GM19397 (cell line): ENCODE results near the gene MYO10.

Experiments used
- ATAC-seq: cut with Tn5 transposase; IDR thresholded peaks from one replicate; pipeline ENCODE4 v1.9.1; 2021; ENCODE audit warnings: mild to moderate bottlenecking, moderate library complexity; ENCODE audit not compliant: unreplicated experiment

Gene MYO10

DNA sequence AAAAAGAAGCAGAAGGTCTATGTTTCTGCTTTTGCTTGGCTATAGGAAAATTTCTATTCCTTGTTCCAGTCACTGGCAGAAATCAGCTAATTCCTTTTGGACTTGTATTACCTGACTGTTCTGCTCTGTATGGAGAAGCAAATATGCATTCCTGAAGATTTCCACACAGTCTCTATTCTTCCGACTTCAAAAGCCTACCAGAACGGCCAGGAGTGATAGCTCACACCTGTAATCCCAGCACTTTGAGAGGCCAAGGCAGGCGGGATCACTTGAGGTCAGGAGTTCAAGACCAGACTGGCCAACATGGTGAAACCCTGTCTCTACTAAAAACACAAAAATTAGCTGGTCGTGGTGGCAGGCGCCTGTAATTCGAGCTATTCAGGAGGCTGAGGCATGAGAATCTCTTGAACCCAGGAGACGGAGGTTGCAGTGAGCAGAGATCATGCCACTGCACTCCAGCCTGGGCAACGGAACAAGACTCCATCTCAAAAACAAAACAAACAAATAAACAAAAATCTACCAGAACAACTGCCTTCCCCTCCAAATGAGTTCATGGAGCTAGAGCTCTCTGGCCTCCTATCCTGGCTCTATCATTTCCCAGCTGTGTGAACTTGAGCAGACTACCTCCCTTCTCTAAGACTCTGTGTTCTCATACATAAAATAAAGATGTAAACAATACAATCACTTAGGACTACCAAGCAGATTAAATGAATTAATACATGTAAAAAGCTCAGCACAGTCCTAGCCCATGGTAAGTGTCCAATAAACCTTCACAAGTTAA is 17.0 kb downstream of the MYO10 start:
- no peak for ATAC-seq

DNA sequence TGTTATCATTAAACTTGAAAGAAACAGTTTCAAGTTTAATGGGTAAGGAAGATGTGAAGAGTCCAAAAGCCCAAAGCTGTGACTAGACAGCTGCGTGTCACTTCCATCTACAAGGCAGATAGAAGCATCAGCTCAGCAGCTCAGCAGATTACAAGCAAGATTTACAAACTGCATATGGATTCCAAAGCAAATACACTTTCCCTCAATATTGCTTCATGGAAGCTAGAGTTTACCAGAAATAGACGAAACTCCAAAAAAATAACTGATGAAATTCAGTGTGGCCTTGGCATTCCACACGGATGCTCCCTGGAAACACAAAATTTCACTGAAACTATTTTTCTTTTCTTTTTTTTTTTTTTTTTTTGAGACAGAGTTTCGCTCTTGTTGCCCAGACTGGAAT is 17.9 kb downstream of the MYO10 start:
- no peak for ATAC-seq

DNA sequence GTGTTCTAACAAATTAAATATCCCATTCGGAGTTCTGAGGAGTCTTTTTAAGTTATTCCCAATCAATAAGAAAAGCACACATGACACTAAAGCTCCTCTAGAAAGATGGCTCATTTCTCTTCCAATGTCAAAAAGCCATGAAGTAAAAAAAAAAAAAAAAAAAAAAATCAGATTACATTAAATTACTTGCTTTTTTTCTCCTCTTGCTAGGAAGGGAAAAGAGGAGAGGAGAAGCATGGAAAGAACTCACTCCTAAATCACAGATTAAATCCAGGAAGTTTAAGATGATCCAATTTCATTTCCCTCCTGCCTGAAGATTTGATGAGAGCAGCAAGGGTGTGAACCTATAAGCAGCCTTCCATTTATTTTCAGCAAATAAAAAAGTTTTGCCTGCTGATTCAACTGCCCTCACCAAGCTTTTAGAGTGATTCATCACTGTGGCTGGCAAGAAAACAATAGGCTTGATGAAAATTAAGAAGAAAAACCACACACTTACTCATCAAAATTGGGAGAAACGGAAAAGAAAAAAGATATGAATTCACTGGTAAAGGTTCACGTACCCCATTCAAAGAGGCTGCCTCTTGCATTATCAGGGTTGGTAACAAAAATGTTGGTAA is 19.7 kb downstream of the MYO10 start:
- ATAC-seq = no peak

DNA sequence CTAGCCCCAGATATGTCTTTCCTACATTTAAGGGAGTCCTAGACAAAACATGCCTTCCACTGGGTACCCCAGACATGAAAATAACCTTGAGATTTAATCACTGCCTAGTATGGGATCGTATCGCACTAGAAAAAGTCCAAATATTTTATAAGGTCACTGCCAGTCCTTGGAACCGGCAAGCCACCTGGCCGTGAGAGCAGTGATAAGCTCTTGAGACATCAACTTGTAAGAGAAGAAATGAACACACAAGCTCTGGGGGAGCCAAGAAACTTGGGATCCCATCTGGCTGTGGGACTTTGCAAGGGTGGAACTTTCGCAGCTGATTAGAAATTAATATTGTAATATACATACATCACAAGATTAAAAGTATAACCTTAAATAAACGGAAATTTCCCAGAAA is 21.5 kb downstream of the MYO10 start:
- ATAC-seq = no peak

DNA sequence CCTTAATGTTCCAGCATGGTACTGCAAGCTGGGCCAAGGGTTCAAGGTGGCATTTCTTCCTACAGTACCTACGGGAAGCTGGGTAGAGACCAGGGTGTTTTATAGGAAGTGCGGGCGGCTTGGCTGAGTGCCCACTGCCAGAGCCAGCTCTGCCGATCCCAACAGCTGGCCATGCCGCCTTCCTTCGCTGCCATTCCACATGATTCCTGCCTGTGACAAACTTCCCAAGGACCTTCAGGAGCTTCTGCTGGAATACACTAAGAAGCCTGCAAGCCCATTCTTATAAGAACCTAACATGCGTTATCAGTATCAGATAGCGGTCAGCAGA is 22.0 kb downstream of the MYO10 start:
- no peak for ATAC-seq

DNA sequence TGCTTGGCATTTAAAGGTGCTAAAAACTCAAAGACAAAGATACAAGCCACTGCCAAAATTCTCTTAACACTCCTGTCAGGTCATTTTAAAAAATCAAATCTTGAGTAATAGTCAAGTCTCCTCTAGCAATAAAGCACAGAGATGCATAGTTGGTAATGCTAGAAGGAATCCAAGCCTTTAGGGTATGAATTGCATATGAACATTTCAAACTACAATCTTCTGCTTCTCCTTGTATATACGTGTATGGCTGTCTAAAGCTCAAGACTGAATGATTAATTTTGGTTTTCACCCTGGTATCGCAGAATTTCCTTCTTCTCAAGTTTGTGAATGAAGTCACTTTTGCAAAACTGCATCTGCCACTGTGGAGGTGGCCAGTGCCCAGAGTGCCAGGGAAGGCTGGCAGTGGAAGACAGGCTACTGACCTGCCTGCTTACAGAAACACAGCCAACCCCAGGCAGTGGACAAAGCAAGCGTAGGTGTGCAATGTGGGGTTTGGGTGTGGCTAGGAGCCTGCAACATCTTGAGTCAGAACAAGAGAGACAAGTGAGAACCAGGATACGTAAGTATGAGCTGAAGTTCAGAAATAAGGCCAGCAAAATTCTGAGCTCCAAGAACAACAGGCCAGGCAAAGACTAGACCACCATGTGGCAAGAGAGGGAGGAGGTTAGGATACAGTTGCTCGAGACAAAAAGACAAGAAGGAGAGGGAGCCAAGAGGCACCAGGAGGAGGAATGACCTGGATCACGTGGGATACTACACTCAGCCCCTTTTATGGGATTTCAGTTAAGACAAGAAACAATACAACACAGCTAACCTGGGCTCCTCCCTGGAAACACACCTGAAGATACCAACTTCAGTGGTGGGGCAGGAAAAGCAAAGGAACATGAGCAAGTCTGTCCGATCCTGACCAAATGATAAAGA is 22.6 kb downstream of the MYO10 start:
- no peak for ATAC-seq

DNA sequence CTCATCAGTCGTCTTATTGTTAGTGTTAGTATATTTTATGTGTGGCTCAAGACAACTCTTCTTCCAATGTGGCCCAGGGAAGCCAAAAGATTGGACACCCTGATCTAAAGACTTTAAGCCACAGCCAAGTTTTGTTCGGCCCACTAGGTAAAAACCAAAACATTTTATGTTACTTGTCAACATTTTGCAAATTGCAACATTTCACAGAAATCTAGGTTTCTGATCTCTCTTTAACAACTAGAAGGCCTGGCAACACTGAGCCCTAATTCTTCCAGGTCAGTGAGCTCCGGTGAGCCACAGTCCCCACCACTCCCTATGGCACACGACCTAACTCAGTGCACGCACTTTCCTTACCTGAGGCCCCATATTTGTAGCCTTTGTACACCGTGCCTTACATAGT is 24.0 kb downstream of the MYO10 start:
- no peak for ATAC-seq

DNA sequence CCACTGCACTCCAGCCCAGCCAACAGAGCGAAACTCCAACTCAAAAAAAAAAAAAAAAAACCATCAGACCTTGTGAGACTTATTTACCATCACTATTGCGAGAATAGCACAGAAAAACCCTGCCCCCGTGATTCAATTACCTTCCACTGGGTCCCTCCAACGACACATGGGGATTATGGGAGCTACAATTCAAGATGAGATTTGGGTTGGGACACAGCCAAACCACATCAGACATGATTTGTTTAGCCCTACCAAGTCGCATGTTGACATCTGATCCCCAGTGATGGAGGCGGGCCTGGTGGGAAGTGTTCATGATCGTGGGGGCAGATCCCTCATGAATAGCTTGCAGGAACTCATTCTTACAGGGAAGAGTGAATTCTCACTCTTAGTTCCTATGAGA is 26.6 kb downstream of the MYO10 start:
- ATAC-seq = no peak

DNA sequence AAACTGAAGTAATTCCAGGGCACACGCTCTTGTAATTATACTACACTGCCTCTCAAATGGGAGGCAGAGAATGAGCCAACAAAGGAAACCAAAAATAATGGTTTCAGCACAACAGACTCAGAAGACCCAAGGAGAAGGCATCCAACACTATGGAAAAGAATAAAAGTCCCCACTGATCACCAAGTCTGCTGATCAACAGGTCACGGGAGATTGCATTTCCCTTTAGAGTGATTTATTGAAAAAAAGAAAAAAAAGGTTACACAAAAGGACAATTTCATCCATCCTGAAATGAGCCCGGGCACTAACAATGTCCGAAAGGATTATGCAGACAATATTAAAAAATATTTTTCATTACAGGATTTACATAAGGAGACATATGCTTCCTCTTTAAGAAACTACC is 28.8 kb downstream of the MYO10 start:
- ATAC-seq = no peak

DNA sequence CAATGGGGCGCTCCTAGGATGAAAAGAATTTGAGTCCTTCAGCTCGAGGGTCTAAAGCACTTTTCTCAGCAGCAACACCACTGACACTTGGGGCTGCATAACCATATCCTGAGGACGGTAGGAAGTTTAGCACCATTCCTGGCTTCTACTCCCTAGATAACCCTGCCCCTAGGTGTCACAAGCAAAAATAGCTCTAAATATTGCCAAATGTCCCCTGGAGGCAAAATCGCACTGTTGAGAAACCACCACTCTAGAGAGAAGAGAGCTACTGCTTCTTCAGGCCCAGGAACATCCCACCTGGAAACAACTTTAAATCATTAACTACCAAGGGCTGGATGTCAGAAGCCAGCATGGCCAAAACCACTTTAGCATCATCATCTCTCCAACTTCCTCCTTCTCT is 29.8 kb downstream of the MYO10 start:
- no peak for ATAC-seq

DNA sequence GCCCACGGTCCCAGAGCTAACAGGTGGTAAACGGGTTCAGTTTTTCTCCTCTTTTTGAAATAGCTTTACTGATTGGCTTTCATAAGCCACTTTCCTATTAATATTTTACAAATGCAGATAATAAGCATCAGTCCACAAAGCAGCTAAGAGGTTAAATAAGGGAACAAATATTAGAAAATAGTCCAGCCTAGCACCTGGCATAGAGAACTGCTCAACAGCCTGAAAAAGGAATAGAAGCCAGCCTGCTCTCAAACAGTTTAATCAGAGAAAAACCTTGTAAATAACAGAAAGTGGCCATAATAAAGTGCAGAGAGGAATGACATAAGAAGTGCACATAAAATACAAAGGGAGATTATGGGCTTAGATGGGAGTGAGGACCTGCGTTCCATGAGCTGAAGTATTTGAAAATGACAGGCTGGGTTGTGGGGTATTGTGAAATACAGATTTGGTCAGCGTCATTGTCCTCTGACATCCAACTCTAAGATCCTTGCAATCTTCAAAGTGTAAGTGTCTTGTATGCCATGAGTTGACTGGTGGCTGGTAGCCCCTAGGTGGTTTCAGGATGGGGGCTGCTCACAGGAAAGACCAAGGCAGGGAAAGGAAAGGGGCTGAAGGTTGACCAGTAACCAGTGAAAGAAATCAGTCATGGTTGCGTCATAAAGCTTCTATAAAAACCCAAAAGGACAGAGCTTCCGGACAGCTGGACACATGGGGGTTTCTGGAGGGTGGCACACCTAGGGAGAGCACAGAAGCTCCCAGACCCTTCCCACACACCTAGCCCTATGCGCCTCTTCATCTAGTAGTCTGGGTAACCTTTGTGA is 32.4 kb downstream of the MYO10 start:
- ATAC-seq = no peak

DNA sequence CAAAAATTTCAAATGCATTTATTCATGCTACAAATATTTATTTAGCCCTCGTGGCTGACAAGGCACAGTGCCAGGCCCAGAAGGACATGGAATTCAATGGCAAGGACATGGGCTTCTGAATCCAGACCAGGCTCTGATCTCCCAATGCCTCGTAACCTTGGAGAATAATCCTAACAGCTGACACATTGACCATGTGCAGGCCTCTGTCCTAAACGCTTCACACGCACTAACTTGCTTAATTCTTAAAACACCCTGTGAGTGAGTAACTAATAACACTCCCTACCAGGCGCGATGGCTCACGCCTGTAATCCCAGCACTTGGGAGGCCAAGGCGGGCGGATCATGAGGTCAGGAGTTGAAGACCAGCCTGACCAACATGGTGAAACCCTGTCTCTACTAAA is 33.2 kb downstream of the MYO10 start:
- ATAC-seq = no peak

DNA sequence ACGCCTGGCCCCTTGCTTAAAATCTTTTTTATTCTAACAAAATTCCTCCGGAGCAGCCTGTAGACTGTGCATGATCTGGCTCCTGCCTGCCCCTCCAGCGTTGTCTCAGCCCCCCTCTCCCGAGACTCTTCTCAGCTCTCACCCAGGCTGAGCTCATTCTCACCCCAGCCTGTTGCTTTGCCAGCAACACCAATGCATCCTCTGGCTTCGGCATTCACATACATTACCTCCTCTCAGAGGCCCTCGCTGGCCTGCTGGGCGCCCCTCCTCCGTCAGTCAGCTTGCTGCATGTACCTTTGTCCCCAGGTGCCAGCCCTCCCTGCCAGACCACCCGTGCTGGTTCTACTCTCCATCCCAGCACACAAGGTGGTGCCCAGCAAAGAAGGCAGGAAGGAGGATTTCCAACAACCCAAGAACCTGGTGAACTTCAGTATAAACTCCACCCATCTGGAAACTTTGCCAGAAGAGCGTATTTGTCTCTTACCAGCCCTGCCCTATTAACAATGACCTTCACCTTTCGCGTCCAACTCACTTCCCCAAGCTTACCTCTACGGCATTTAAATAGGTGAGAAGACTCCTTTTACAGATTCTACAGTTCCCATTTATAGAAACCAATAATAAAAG is 35.0 kb downstream of the MYO10 start:
- ATAC-seq = no peak

DNA sequence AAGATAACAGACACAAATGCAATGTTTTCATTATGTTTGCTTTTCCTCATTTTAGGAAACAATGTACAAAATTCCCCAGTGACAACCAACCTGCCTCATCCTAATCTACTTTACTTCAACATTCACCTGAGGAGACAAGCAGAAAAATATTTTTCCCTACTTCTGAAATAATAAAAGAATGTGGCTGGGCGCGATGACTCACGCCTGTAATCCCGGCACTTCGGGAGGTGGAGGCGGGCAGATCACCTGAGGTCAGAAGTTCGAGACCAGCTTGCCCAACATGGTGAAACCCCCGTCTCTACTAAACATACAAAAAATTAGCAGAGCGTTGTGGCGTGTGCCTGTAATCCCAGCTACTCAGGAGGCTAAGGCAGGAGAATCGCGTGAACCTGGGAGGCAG is 36.9 kb downstream of the MYO10 start:
- ATAC-seq = no peak

DNA sequence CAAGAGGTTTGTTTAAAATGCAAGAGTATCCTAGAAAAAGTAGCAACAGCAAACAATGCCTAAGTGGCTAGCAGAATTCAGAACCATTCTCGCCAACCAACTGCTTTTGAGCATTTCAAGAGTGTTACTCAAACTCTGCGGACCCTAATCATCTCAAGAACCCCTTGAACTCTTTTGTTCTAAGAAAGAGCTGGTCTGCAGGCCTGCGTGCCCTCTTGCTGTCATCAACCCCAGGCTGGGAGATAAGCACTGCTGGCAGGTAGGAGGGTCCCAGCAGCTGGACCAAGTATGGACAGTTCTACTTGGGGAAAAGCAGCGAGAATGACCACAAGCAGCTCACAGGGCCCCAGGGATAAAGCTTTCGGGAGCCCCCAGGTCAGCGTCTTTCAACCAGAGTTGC is 38.3 kb downstream of the MYO10 start:
- ATAC-seq = no peak

DNA sequence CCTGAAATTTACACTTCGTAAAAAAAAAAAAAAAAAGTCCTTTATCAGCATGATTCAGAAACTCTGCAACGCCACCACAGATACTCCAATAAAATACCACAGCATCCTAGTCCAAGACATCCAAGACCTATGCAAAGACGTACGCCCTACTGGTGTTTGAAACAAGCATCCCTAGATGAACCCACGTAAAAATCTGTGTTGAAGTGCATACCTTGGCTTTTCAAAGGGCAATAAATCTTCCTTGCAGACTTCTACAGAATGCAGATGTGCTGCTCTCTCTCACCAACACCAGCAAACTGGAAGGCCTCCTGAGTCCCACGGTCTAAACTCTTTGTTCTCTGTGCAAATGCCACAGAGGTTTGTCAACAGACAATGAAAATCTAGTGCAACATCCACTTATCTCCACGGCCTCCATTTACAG is 38.8 kb downstream of the MYO10 start:
- no peak for ATAC-seq

DNA sequence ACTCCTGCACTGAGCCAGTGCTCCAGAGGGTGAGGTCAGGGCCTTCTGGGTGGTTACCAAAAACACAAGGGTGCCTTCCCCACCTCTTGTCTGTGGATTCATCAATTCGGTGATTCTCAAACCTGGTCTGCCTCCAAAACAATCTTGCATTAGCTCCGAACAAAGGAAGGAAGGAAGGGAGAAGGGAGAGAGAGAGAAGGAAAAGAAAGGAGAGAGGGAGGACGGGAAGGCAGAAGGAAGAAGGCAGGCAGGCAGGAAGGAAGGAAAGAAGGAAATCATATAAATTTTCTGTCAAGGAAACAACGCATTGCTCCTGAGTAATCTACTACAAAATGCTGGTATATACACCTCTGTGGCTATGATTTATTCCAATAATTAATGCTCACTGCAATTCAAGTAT is 39.3 kb downstream of the MYO10 start:
- no peak for ATAC-seq

DNA sequence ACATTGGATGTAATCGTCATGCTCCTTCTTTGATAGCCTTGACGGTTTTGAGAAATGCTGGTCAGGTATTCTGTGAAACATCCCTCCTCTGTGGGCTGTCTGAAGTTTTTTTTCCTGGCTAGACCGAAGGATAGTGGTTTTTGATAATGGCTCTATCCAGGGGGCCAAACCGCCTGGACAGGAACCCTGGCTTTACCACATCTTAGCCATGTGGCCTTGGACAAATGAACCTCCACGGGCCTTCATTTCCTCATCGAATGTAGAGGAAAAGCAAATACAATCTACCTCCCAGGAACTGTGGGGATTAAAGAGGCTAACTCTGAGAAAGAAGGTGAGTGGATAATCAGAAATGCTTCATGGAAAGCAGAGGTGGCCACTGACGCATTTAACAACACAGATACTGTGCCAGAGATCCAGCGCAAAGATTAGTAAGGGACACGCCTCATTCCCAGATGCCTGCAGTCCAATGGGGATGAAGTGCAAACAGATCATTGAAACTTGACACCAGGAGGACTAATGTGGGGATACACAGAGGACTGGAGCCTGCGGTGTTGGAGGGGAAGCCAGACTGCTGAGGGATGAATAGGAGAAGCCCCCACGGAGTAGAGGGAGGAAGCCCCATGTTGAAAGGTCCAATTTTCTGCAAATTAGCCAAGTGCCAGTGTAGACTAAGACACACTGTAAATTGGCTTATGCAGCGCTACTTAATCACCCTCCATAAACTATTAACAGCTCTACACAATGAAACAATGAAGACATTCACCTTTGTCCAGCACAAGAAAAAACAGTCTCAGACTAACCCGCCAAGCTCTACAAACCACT is 41.6 kb downstream of the MYO10 start:
- no peak for ATAC-seq

DNA sequence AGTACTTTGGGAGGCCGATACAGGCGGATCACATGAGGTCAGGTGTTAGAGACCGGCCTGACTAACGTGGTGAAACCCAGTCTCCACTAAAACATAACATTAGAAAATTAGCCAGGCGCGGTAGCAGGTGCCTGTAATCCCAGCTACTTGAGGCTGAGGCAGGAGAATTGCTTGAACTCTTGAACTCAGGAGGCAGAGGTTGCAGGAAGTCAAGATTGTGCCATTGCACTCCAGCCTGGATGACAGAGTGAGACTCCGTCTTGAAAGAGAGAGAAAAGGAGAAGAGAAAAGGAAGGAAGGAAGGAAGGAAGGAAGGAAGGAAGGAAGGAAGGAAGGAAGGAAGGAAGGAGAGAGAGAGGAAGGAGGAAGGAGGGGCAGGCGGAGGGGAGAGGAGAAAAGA is 45.1 kb downstream of the MYO10 start:
- no peak for ATAC-seq
